GM18858 (cell line): ENCODE measurements around the gene ZNF878.

Experiments
- ATAC-seq: cut with Tn5 transposase; IDR thresholded peaks from one replicate; pipeline ENCODE4 v1.9.1; 2021; ENCODE audit not compliant: unreplicated experiment

The ZNF878 gene

GRCh38 chr19:12035220-12036172 lies 17.3 kb downstream of the ZNF878 start, which contains the start of gene ZNF433:
ZNF433 (minus strand) TSS chr19:12035679; CDS start chr19:12035539, 140 bp downstream.
- ATAC-seq: no peak

- ATAC-seq: no peak
These were observed 18.1 kb downstream of the ZNF878 start for GRCh38 chr19:12034620-12035019.

GRCh38 chr19:12034198-12034597 lies 18.6 kb downstream of the ZNF878 start:
- no peak for ATAC-seq

GRCh38 chr19:12015753-12016116 lies 37.0 kb downstream of the ZNF878 start:
- no peak for ATAC-seq

- no peak for ATAC-seq
These were observed 37.6 kb downstream of the ZNF878 start for GRCh38 chr19:12015015-12015752.

- ATAC-seq: peak; percentile 47
These were observed 52.4 kb downstream of the ZNF878 start for GRCh38 chr19:12000152-12000981.

- ATAC-seq: no peak
These were observed 57.6 kb downstream of the ZNF878 start for GRCh38 chr19:11995174-11995573.
